KBM-7 (cell line): ENCODE data around the gene KIDINS220.
A peak's percentile ranks its signal among the peaks of the same experiment; 100 is the strongest.

Experiments used
- DNase-seq: peaks from one replicate; pipeline ENCODE4 v3.0.0-alpha.2; 2015
- in situ Hi-C: fragments of 300-500 bp; cut with MboI; formaldehyde crosslinking; loops from 2 replicates; pipeline ENCODE4 v1.14.3; 2020; ENCODE audit warnings: low sequenced_read_pairs, low pct_unique_long_range_greater_than_20kb, mixed read lengths

Gene KIDINS220

GRCh38 chr2:8855010-8855409 lies 17.6 kb upstream of the KIDINS220 start:
- in situ Hi-C loops, result no loop called here
- DNase-seq, result no peak

GRCh38 chr2:8853426-8853825 lies 16.0 kb upstream of the KIDINS220 start:
- no peak for DNase-seq

GRCh38 chr2:8851811-8852560 lies 14.6 kb upstream of the KIDINS220 start:
- in situ Hi-C loops, result no loop called here
- no peak for DNase-seq

More at GRCh38 chr2:8853426-8853825, 16.0 kb upstream of the KIDINS220 start:
- in situ Hi-C loops, result no loop called here

GRCh38 chr2:8850845-8851487 lies 13.6 kb upstream of the KIDINS220 start:
- in situ Hi-C loops, result no loop called here
- no peak for DNase-seq

- no peak for DNase-seq
- in situ Hi-C loops, result no loop called here
Observed at GRCh38 chr2:8849327-8849726, 11.9 kb upstream of the KIDINS220 start.

- in situ Hi-C loops, result no loop called here
- DNase-seq, result no peak
Observed at GRCh38 chr2:8848328-8849100, 11.1 kb upstream of the KIDINS220 start.

- DNase-seq, result no peak
- in situ Hi-C loops, result no loop called here
Observed at GRCh38 chr2:8847400-8847799, 10.0 kb upstream of the KIDINS220 start.

- in situ Hi-C loops, result no loop called here
- no peak for DNase-seq
Observed at GRCh38 chr2:8841932-8842331, 4.5 kb upstream of the KIDINS220 start.

- DNase-seq, result no peak
- in situ Hi-C loops, result no loop called here
Observed at GRCh38 chr2:8840475-8841091, 3.2 kb upstream of the KIDINS220 start.

- DNase-seq, result no peak
- in situ Hi-C loops, result no loop called here
Observed at GRCh38 chr2:8839189-8839965, 2.0 kb upstream of the KIDINS220 start.

GRCh38 chr2:8837795-8838140 lies 355 bp upstream of the KIDINS220 start:
- in situ Hi-C loops, result no loop called here
- DNase-seq, result no peak

GRCh38 chr2:8835279-8835678 lies 2.1 kb downstream of the KIDINS220 start:
- DNase-seq, result no peak
- in situ Hi-C loops, result no loop called here

GRCh38 chr2:8833853-8834252 lies 3.6 kb downstream of the KIDINS220 start:
- no peak for DNase-seq
- in situ Hi-C loops, result no loop called here

- in situ Hi-C loops, result no loop called here
Observed at GRCh38 chr2:8831516-8831915, 5.9 kb downstream of the KIDINS220 start.

GRCh38 chr2:8827729-8828128 lies 9.7 kb downstream of the KIDINS220 start:
- no peak for DNase-seq
- in situ Hi-C loops, result no loop called here

More at GRCh38 chr2:8831516-8831915, 5.9 kb downstream of the KIDINS220 start:
- no peak for DNase-seq

- peak; percentile 23 for DNase-seq
- in situ Hi-C loops, result no loop called here
Observed at GRCh38 chr2:8822218-8822617, 15.2 kb downstream of the KIDINS220 start.

- peak; percentile 5 for DNase-seq
- in situ Hi-C loops, result no loop called here
Observed at GRCh38 chr2:8821276-8822217, 15.9 kb downstream of the KIDINS220 start.

GRCh38 chr2:8819948-8820347 lies 17.5 kb downstream of the KIDINS220 start:
- in situ Hi-C loops, result no loop called here

More at GRCh38 chr2:8819948-8820347, 17.5 kb downstream of the KIDINS220 start:
- DNase-seq, result no peak
